ENCODE measurements around the gene OR51E1. TPM values are rescaled to one million over a fixed set of nuclear protein-coding genes. Genes with fewer than 3 reads are reported as not detected.

Gene OR51E1
- total RNA-seq, 2 experiments from 2014 or later = 0.09 TPM; not detected in 1

- no peaks in the 10 kb centered on the region for H3K9me2 ChIP-seq (ENCODE audit: insufficient read depth, low read length)
- peak; percentile 82 for DNase-seq (ENCODE audit: low spot score)
- no TSS peak for BruUV-seq (replicated peaks)
- no peaks in the 10 kb centered on the region for H3K9me3 ChIP-seq (ENCODE audit: low read length)
- intact Hi-C loops (cut with micrococcal nuclease; ENCODE audit: unreplicated experiment) = loop anchor here (2.0 to 5.0 kb wide), 3 partner anchors 378 to 756 kb away; partner anchors contain the start of gene OR51M1
- H3K4me3 ChIP-seq (ENCODE audit: low read depth, low read length, poor library complexity, severe bottlenecking) = no peak overlapping the region
- ChIA-PET POLR2A (no interaction called here), CTCF (ENCODE audit: unreplicated experiment) (interaction anchor here (2.2 kb wide), 1 partner anchor 11 kb away, joined by 8 read pairs; the partner anchor contains the start of gene OR51D1)
- no peaks in the 10 kb centered on the region for H3K4me1 ChIP-seq (ENCODE audit: insufficient read depth, low read length, poor library complexity, severe bottlenecking)
- H2AFZ ChIP-seq (ENCODE audit: low read length) = no peak overlapping the region
- no peaks in the 10 kb centered on the region for H4K20me1 ChIP-seq (ENCODE audit: insufficient read depth, low read length)
- no peaks in the 10 kb centered on the region for H3K36me3 ChIP-seq (ENCODE audit: insufficient read depth, low read length)
- H3K79me2 ChIP-seq (ENCODE audit: insufficient read depth, low read depth, low read length) = no peaks in the 10 kb centered on the region
- TF ChIP-seq EZH2phosphoT487 (IDR thresholded peaks at IDR 0.05; ENCODE audit: borderline replicate concordance, low read depth, low read length) (no peak), CTCF (conservative IDR thresholded peaks at IDR 0.05; ENCODE audit: low read length) (peak; percentile 87)
- no peak overlapping the region for H3K27ac ChIP-seq (ENCODE audit: low read depth, low read length, poor library complexity, severe bottlenecking)
- H3K4me2 ChIP-seq (ENCODE audit: low read length) = no peak overlapping the region
These were observed 17.3 kb upstream of the OR51E1 start for GRCh38 chr11:4626207-4627099.

- H3K27ac ChIP-seq (ENCODE audit: low read depth, low read length, poor library complexity, severe bottlenecking) = no peak overlapping the region
- TF ChIP-seq EZH2phosphoT487 (IDR thresholded peaks at IDR 0.05; ENCODE audit: borderline replicate concordance, low read depth, low read length) (no peak), CTCF (conservative IDR thresholded peaks at IDR 0.05; ENCODE audit: low read length) (no peak)
- H3K79me2 ChIP-seq (ENCODE audit: insufficient read depth, low read depth, low read length) = no peaks in the 10 kb centered on the region
- DNase-seq (ENCODE audit: low spot score) = no peak
- no peaks in the 10 kb centered on the region for H3K4me1 ChIP-seq (ENCODE audit: insufficient read depth, low read length, poor library complexity, severe bottlenecking)
- ChIA-PET CTCF (ENCODE audit: unreplicated experiment) (interaction anchor here (0.9 kb wide), 1 partner anchor 35 kb away, joined by 3 read pairs; no protein-coding TSS in a partner anchor), POLR2A (no interaction called here)
- H3K9me3 ChIP-seq (ENCODE audit: low read length) = no peaks in the 10 kb centered on the region
- no peak overlapping the region for H3K4me2 ChIP-seq (ENCODE audit: low read length)
- H3K9me2 ChIP-seq (ENCODE audit: insufficient read depth, low read length) = no peaks in the 10 kb centered on the region
- H3K36me3 ChIP-seq (ENCODE audit: insufficient read depth, low read length) = no peaks in the 10 kb centered on the region
- no TSS peak for BruUV-seq (replicated peaks)
- no peaks in the 10 kb centered on the region for H4K20me1 ChIP-seq (ENCODE audit: insufficient read depth, low read length)
- H2AFZ ChIP-seq (ENCODE audit: low read length) = no peak overlapping the region
- intact Hi-C loops (cut with micrococcal nuclease; ENCODE audit: unreplicated experiment) = no loop called here
- H3K4me3 ChIP-seq (ENCODE audit: low read depth, low read length, poor library complexity, severe bottlenecking) = no peak overlapping the region
These were observed 7.6 kb upstream of the OR51E1 start for GRCh38 chr11:4636136-4636535.

Measured in OCI-LY7 (cell line).